ENCODE measurements around the gene MX1.

The MX1 gene

GRCh38 chr21:41460578-41461527 is 34.8 kb downstream of the MX1 start:
- DNase-seq (ENCODE audit: low spot score), result peak; percentile 91

- DNase-seq (ENCODE audit: low spot score), result no peak
Observed at GRCh38 chr21:41465176-41465781, 39.2 kb downstream of the MX1 start.

- DNase-seq (ENCODE audit: low spot score), result no peak
Observed at GRCh38 chr21:41466024-41466820, 40.2 kb downstream of the MX1 start.

GRCh38 chr21:41470054-41470453 is 44.0 kb downstream of the MX1 start:
- DNase-seq (ENCODE audit: low spot score), result no peak

GRCh38 chr21:41472753-41473548 is 46.9 kb downstream of the MX1 start:
- no peak for DNase-seq (ENCODE audit: low spot score)

GRCh38 chr21:41475714-41476420 is 49.8 kb downstream of the MX1 start:
- DNase-seq (ENCODE audit: low spot score), result no peak

- DNase-seq (ENCODE audit: low spot score), result no peak
Observed at GRCh38 chr21:41477641-41478318, 51.7 kb downstream of the MX1 start.

GRCh38 chr21:41478319-41479177 is 52.5 kb downstream of the MX1 start:
- DNase-seq (ENCODE audit: low spot score), result no peak

- DNase-seq (ENCODE audit: low spot score), result no peak
Observed at GRCh38 chr21:41479686-41480085, 53.6 kb downstream of the MX1 start.

- no peak for DNase-seq (ENCODE audit: low spot score)
Observed at GRCh38 chr21:41480086-41480690, 54.1 kb downstream of the MX1 start.

GRCh38 chr21:41481191-41481590 is 55.2 kb downstream of the MX1 start:
- DNase-seq (ENCODE audit: low spot score), result no peak

- DNase-seq (ENCODE audit: low spot score), result no peak
Observed at GRCh38 chr21:41482301-41482700, 56.3 kb downstream of the MX1 start.

GRCh38 chr21:41482980-41483379 is 56.9 kb downstream of the MX1 start:
- DNase-seq (ENCODE audit: low spot score), result no peak

GRCh38 chr21:41483415-41483814 is 57.4 kb downstream of the MX1 start:
- no peak for DNase-seq (ENCODE audit: low spot score)

- no peak for DNase-seq (ENCODE audit: low spot score)
Observed at GRCh38 chr21:41483973-41484372, 57.9 kb downstream of the MX1 start.

- DNase-seq (ENCODE audit: low spot score), result no peak
Observed at GRCh38 chr21:41487082-41487481, 61.0 kb downstream of the MX1 start.

GRCh38 chr21:41488080-41488479 is 62.0 kb downstream of the MX1 start:
- DNase-seq (ENCODE audit: low spot score), result no peak

- no peak for DNase-seq (ENCODE audit: low spot score)
Observed at GRCh38 chr21:41489329-41489728, 63.3 kb downstream of the MX1 start.

GRCh38 chr21:41490330-41490729 is 64.3 kb downstream of the MX1 start:
- no peak for DNase-seq (ENCODE audit: low spot score)
